HG02571 (cell line): Measurements from ENCODE around the gene CNTLN.

Experiments
- ATAC-seq: cut with Tn5 transposase; IDR thresholded peaks from one replicate; pipeline ENCODE4 v1.9.1; 2021; ENCODE audit warnings: mild to moderate bottlenecking, moderate library complexity; ENCODE audit not compliant: unreplicated experiment

CNTLN gene, protein sequence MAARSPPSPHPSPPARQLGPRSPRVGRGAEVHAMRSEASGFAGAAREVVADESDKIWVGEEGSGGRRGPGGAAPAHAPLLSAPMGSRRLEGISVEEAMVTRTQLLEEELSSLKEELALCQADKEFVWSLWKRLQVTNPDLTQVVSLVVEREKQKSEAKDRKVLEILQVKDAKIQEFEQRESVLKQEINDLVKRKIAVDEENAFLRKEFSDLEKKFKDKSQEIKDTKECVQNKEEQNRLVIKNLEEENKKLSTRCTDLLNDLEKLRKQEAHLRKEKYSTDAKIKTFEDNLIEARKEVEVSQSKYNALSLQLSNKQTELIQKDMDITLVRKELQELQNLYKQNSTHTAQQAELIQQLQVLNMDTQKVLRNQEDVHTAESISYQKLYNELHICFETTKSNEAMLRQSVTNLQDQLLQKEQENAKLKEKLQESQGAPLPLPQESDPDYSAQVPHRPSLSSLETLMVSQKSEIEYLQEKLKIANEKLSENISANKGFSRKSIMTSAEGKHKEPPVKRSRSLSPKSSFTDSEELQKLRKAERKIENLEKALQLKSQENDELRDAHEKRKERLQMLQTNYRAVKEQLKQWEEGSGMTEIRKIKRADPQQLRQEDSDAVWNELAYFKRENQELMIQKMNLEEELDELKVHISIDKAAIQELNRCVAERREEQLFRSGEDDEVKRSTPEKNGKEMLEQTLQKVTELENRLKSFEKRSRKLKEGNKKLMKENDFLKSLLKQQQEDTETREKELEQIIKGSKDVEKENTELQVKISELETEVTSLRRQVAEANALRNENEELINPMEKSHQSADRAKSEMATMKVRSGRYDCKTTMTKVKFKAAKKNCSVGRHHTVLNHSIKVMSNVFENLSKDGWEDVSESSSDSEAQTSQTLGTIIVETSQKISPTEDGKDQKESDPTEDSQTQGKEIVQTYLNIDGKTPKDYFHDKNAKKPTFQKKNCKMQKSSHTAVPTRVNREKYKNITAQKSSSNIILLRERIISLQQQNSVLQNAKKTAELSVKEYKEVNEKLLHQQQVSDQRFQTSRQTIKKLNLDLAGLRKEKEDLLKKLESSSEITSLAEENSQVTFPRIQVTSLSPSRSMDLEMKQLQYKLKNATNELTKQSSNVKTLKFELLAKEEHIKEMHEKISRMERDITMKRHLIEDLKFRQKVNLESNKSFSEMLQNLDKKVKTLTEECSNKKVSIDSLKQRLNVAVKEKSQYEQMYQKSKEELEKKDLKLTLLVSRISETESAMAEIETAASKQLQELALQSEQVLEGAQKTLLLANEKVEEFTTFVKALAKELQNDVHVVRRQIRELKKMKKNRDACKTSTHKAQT (N-terminal part only)

DNA sequence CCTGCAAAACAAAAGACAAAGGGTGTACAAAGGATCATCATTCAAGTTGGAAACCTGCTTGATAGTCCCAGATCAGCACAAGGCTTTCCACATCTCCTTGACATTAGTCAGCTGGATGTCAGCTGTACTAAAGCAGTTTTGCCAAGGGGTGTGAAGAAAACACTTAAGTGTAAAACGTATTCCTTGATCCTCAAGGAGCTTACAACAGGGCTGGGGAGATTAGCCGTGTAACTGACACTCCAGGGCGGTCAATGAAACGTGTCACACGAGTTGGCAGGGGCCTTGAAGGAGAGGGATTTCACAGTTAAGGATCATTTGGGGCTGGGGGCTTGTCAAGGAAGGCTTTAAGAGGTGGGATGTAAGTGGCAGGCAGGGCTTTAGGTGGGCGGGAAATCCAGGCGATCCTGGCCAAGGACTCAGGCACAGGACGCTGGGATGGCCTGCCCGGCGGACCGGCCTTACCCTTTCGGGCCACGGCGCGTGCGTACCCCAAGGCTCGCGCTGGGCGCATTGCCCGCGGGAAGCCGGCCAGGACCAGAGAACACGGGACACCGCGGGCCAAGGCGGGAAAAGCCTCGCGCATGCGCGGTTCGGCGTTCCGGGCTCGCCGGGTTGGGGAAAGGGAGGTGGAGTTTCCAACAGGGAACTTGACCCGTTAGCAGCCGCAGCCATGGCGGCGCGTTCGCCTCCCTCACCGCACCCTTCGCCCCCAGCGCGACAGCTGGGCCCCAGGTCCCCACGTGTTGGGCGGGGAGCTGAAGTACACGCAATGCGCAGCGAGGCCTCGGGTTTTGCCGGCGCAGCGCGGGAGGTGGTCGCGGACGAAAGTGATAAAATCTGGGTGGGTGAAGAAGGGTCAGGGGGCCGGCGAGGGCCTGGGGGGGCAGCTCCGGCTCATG is at the start of gene CNTLN:
CNTLN (plus strand) TSS at position 645 of the 899 bp plus-strand sequence; CDS start at position 671, 26 bp downstream.
- ATAC-seq = peak; percentile 82

DNA sequence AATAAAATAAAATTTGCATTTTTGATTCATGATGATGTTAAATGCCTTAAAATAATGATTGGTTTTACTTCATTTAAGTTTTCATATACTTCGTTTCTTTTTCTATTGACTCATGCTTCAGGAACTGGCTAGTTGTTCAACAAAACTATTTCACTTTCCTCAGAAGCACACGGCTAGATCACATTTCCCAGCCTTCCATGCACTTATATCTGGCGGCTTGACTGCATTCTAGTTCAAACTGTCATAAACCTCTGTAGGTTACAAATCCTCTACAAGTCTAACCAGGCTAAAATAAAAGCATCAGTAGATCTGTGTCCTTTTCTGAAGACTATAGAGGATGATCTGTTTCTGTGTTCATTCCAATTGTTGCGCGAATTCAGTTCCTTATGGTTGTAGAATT is 46.3 kb upstream of the CNTLN start:
- no peak for ATAC-seq

DNA sequence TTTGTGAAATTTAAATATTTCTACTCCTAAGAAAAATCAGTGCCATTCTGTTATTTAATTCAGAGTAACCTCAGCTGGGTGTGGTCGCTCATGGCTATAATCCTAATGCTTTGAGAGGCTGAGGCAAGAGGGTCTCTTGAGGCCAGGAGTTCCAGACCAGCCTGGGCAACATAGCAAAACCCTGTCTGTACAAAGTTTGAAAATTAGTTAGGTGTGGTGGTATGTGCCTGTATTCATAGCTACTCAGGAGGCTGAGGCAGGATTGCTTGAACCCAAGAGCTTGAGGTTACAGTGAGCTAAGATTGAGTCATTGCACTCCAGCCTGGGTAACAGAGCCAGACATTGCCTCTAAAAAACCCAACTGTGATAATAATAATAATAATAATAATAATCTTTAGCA is 44.8 kb upstream of the CNTLN start:
- no peak for ATAC-seq

DNA sequence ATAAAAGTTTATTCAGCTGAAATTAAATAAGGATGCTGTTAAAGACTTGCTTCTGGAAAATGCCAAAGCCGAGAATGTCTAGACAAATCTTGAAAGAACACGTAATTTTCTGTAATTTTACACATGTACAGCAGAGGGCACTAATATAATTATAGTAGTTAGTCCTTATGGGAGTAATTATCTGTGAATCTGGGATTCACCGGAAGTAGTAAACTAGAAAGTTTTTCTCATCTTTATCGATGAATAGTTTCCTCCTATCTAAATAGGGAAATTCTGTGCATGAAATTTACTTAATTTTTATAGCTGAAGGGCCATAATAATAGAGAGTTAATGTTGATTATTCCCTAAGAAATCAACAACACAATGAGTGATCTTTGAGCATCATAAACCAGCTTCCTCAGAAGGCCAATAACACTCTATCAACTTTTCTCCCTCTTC is 18.4 kb upstream of the CNTLN start:
- no peak for ATAC-seq

DNA sequence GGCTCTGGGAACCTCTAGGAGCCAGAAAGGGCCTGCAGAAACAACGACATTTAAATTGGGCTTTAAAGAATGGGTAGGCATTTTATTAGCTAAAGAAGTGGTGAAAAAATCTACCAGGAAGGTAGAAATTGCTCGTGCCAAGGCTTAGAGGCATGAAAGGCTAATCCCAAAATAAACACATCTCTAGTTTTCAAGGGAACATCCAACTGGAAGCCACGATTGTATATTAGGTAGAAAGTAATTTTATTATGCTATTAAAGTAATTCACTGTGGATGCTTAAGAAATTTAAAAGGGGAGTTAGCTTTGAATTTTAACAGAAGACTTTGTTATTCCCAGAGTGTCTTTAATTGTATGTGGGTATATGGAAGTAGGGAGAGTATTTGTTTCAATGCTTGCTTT is 17.5 kb upstream of the CNTLN start:
- no peak for ATAC-seq

DNA sequence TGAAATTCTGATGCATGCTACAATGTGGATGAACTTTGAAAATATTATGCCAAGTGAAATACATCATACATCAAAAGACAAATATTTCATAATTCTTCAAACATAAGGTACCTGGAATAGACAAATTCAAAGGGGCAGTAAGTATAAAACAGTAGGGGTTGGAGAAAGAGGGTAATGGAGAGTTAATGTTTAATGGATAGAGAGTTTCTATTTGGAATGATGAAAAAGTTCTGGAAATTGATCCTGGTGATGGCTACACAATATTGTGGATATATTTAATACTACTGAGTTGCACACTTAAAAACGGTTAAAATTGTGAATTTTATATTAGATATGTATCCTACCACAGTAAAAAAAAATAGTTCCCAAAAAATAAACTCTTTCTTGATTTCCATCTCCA is 14.6 kb upstream of the CNTLN start:
- no peak for ATAC-seq

DNA sequence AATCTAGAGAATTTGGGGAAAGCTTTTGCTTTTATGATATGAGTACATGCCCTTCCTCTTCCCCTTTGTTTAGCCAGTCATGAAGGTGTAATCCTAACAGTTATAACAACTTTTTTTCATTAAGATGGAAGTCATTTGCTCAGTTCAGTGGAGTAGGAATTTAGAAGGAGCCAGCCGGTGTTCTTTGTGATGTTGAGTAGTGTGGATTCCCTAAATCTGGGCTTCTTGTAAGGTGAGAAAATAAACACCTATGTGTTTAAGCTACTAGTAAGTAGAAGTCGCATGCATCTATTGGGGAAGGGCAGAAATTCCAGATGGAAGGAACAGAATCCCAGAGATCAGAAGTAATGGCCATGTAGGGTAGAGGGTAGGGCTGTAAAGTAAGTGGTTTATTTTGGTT is 13.6 kb upstream of the CNTLN start:
- no peak for ATAC-seq

DNA sequence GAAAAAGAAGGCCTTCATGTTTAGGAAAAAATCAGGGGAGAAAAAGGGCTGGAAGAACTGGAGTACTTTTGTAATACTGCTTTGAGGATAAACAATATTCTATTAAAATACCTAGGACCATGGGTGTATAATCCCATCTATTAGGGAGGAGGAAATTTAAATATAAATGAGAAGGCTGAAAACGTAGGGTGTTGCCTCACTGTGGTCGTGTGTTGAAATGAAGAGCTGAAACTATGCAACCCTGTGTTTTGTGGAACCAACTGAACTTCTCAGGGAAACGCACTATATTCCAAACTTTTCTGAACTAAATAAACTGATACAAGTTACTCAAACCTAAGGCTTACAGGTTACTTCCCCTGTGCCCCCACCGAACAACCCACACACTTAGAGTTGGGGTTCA is 4.5 kb upstream of the CNTLN start:
- no peak for ATAC-seq

DNA sequence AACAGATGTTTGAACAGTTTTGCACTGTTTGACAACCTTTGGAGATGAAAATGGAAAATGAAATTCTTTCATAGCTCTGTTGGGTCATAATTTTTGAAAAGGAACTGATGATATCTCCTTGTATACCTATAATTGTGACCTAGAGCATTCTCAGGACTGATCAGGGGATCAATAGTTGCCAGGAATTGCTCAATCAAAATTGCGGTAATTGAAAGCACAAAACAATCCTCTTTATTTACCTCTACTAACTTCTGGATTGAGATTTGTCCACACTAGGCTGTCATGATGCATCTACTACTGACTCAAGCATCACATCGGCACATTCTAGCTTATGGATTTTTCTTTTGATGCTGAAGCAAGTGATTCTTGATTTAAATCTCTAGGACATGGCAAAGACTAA is 4.1 kb upstream of the CNTLN start:
- ATAC-seq = no peak

DNA sequence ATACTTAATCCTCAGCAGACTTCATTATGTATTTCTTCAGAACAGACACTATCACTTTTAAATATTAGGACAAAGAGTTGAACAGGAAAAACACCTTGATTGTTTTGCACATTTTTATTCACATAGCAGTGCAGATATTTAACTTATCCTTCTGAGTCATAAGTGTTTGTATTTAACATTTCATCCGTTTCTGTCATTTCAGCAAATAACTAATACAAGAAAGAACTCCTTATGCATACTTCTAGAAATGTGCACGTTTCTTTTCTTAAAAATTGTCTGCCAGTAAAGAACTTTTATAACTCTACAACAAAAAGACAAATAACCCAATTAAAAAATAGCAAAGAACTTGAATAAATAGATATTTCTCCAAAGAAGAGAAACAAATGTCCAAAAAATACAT is 3.3 kb upstream of the CNTLN start:
- ATAC-seq = no peak

DNA sequence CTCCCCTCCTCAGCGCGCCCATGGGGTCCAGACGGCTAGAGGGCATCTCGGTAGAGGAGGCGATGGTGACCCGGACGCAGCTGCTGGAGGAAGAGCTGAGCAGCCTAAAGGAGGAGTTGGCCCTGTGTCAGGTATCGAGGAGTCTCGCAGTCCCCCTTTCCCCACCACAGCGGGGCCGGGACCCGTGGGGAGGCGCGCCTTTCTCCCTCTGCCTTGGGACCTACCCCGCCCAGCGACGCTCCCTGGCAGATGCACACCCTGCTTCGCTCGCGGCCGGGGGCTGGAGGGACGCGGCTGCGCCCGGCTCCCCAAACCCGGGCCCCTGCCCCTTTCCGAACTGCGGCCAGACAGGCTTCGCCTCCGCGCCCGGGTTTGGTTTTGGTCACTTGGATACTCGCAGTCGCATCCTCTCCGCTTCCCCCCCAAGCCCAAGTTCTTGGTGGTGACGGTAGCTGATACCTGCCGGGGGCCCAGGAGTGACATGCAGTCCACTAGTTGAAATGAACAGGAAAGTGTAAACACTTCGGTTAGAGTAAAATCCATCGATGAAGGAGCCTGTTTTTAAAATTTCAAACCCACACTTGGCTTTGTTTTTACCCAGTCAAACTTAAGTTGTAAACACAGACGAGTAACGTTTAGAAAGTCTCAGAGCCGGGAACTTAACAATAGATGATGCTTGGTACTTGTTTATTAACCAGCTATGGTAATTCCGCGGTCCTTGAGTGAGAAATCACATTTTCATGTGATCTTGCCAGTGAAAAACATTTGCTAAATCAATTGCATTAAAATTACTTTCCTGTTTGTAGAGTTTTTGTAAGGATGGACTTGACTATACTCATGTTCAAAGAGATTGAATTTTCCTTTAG is 688 bp downstream of the CNTLN start:
- peak; percentile 56 for ATAC-seq

DNA sequence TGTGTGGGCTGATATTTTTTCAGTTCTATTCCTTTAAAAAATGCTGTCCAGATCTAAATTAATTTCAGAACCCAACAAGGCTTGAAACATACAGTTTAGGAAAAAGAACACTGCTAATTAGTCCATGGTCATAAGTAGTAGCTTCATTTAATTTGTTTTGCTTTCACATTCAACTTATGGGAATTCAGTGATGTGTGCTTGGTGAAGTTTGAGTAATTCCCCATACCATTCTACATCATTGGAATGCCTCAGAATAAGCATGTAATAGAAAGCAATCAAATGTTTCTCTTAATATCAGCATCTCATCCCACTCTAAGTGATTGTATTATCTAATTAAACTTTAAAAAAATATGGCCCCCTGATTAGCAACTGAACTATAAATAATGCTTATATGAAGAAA is 2.7 kb downstream of the CNTLN start:
- no peak for ATAC-seq

DNA sequence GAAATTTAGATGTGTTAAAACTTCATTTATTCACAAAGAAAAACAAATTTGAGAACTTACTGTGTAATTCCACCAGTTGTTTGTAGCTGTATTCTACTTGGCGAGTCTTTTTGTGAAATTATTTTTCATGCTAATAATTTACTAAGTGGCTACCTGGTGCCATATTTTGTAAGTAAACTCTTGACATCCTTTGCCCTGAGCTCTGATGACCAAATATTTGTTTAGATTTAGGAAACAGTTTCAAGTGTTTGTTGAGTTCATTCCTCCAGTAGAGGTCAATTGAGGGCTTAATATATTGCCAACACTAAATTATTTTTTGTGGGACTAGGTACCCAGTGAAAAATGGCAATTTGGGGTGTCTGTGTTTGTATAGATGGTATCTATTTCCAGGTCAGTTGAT is 3.7 kb downstream of the CNTLN start:
- no peak for ATAC-seq

DNA sequence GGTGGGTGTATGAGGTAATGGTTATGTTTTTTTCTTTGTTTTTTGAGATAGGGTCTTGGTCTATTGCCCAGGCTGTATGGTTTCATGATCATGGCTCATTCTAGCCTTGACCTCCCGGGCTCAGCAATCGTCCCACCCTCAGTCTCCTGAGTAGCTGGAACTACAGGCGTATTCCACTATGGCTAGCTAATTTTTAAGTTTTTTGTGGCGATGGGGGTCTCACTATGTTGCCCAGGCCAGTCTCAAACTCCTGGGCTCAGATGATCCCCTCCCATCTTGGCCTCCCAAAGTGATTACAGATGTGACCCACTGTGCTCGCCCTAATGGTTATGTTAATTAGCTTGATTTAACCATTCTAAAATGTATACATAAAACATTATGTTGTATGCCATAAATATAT is 5.6 kb downstream of the CNTLN start:
- no peak for ATAC-seq

DNA sequence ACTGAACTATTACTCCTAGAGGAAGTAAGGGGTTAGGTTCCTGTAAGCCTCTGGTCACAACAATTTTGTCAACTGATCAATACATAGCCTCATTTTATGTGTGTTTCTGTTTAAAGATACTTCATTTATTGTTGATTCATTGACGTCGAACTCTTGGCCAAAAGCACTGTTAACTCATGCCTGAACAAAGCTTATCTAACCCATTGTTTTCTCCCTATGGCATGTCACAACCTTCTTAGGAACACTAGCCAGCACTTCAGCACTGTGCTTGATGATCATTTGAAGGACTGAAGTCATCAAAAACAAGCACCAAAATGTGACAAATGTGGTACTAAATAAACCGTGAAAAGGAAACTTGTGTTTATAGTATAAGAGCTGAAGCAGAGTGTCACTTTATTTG is 13.5 kb downstream of the CNTLN start:
- ATAC-seq = no peak

DNA sequence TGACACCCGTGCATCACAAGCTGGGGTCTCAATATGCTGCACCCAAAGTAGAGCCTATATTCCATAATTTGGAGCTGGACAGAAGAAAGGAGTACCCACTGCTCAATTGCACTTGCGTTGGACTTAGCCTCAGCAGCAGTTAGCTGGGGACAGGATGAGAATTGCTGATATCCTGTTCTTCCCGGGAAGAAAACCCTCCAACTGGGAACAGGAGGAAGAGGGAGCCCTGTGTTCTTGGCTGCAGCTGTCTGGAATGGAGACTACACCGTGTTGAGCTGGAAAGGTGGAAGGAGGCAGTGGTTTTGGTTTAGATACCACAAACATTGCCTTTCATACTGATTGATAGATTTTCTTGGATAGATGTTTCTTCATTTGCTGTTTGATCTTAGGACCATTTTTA is 24.6 kb downstream of the CNTLN start:
- ATAC-seq = no peak

DNA sequence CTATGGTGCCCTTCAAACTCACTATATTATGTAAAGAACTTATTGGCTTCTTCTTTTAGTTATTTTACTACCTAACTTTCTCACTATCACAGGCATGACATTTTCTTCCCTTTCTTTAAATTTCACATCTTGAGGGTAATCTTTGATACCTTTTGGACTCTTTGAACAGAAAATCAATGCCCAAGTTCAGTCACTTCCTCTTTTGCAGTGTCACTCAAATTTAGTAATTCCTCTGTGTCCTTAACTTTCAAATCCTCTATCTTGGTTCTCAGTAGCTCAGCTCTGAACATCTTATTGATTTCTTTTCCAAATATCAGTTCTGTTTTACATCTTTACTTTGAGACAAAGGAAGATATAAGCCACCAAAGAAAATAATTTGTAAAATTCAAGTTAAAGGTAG is 25.5 kb downstream of the CNTLN start:
- ATAC-seq = no peak

DNA sequence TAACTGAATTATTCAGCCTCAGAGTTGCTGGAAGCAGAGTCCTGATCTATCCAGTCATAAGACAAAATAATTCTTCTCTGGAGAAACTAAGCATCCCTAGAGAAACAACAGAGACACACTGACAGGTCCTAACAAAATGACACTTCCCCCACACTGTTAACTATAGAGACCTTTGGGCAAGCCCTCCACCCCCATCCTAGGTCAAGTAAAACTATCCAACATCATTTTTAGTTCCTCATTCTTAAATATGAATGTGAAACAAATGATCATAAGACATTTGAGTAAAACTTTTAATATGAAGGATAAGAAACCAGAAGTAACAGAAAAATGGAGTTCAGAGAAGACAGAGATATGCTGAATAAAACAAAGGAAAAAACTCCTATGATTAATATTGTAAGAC is 30.9 kb downstream of the CNTLN start:
- no peak for ATAC-seq

DNA sequence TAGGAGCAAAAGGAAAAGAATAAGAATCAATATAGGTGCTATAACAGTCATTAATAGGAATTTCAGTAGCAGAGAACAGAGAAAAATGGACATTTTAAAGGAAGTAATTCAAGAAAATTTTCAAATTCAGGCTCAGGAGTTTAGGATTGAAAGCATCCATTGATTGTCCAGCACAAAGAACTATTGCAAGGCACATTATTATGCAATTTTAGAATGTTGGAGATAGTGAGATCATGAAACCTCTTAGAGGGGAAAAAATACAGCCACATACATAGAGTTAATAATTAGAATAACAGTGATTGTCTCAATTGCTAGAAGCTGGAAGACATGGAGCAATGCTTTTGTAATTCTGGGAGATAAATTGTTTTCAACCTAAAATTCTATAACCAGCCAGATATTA is 31.5 kb downstream of the CNTLN start:
- ATAC-seq = no peak
